ENCODE results near the gene WDR45.

The WDR45 gene

GRCh38 chrX:49063715-49064114 lies 16.0 kb downstream of the WDR45 start:
- no peaks in the 10 kb centered on the region for H3K9me3 ChIP-seq (ENCODE audit: insufficient read depth, low read depth, low read length)
- no peak overlapping the region for H3K9ac ChIP-seq (ENCODE audit: low read depth, low read length, poor library complexity, severe bottlenecking)
- no peaks in the 10 kb centered on the region for H3K9me2 ChIP-seq (replicated peaks; ENCODE audit: low read depth, low read length)

GRCh38 chrX:49061916-49062315 lies 17.8 kb downstream of the WDR45 start:
- Histone ChIP-seq H3K79me2 (ENCODE audit: insufficient read depth, low read length) (peaks cover 7% of the 10 kb centered on the region; the same call in 1 of the 2 replicates), H3K9ac (ENCODE audit: low read depth, low read length, poor library complexity, severe bottlenecking) (no peak overlapping the region), H2AFZ (ENCODE audit: low read length) (no peak overlapping the region), H3K36me3 (ENCODE audit: insufficient read depth, low read length) (no peaks in the 10 kb centered on the region; the same call in 1 of the 2 replicates), H3K4me2 (ENCODE audit: low read depth, low read length, poor library complexity, severe bottlenecking) (no peak overlapping the region), H3K9me2 (replicated peaks; ENCODE audit: low read depth, low read length) (no peaks in the 10 kb centered on the region), H3K27me3 (ENCODE audit: insufficient read depth, low read length, poor library complexity, severe bottlenecking) (no peaks in the 10 kb centered on the region), H4K20me1 (ENCODE audit: insufficient read depth, low read length, poor library complexity, severe bottlenecking) (peaks cover 2% of the 10 kb centered on the region), H3F3A (ENCODE audit: low read depth) (no peaks in the 10 kb centered on the region), H3K4me1 (ENCODE audit: insufficient read depth, low read length, poor library complexity, severe bottlenecking) (no peaks in the 10 kb centered on the region), H3K9me3 (ENCODE audit: insufficient read depth, low read depth, low read length) (no peaks in the 10 kb centered on the region), H3K4me3 (ENCODE audit: low read length, poor library complexity, severe bottlenecking) (no peak overlapping the region)
- no peak for TF ChIP-seq EZH2phosphoT487 (IDR thresholded peaks at IDR 0.05; ENCODE audit: borderline replicate concordance)
- no peak for TF ChIP-seq CTCF (conservative IDR thresholded peaks at IDR 0.05; ENCODE audit: low read length)

More at GRCh38 chrX:49063715-49064114, 16.0 kb downstream of the WDR45 start:
- Histone ChIP-seq H2AFZ (ENCODE audit: low read length) (no peak overlapping the region), H3K4me2 (ENCODE audit: low read depth, low read length, poor library complexity, severe bottlenecking) (no peak overlapping the region), H3F3A (ENCODE audit: low read depth) (no peaks in the 10 kb centered on the region), H3K79me2 (ENCODE audit: insufficient read depth, low read length) (no peaks in the 10 kb centered on the region), H3K27me3 (ENCODE audit: insufficient read depth, low read length, poor library complexity, severe bottlenecking) (no peaks in the 10 kb centered on the region), H4K20me1 (ENCODE audit: insufficient read depth, low read length, poor library complexity, severe bottlenecking) (peaks cover 2% of the 10 kb centered on the region), H3K4me3 (ENCODE audit: low read length, poor library complexity, severe bottlenecking) (no peak overlapping the region), H3K36me3 (ENCODE audit: insufficient read depth, low read length) (no peaks in the 10 kb centered on the region; the same call in 1 of the 2 replicates), H3K4me1 (ENCODE audit: insufficient read depth, low read length, poor library complexity, severe bottlenecking) (no peaks in the 10 kb centered on the region)
- TF ChIP-seq CTCF (conservative IDR thresholded peaks at IDR 0.05; ENCODE audit: low read length) (no peak), EZH2phosphoT487 (IDR thresholded peaks at IDR 0.05; ENCODE audit: borderline replicate concordance) (no peak)

- no peaks in the 10 kb centered on the region for H3F3A ChIP-seq (ENCODE audit: low read depth)
Measured at GRCh38 chrX:49061490-49061889, 18.2 kb downstream of the WDR45 start.

More at GRCh38 chrX:49061490-49061889, 18.2 kb downstream of the WDR45 start:
- Histone ChIP-seq H3K9me2 (replicated peaks; ENCODE audit: low read depth, low read length) (no peaks in the 10 kb centered on the region), H4K20me1 (ENCODE audit: insufficient read depth, low read length, poor library complexity, severe bottlenecking) (peaks cover 2% of the 10 kb centered on the region), H3K9ac (ENCODE audit: low read depth, low read length, poor library complexity, severe bottlenecking) (no peak overlapping the region), H2AFZ (ENCODE audit: low read length) (no peak overlapping the region), H3K4me1 (ENCODE audit: insufficient read depth, low read length, poor library complexity, severe bottlenecking) (no peaks in the 10 kb centered on the region), H3K4me3 (ENCODE audit: low read length, poor library complexity, severe bottlenecking) (no peak overlapping the region), H3K27me3 (ENCODE audit: insufficient read depth, low read length, poor library complexity, severe bottlenecking) (no peaks in the 10 kb centered on the region), H3K9me3 (ENCODE audit: insufficient read depth, low read depth, low read length) (no peaks in the 10 kb centered on the region), H3K4me2 (ENCODE audit: low read depth, low read length, poor library complexity, severe bottlenecking) (no peak overlapping the region), H3K36me3 (ENCODE audit: insufficient read depth, low read length) (no peaks in the 10 kb centered on the region; the same call in 1 of the 2 replicates), H3K79me2 (ENCODE audit: insufficient read depth, low read length) (peaks cover 7% of the 10 kb centered on the region; the same call in 1 of the 2 replicates)
- TF ChIP-seq CTCF (conservative IDR thresholded peaks at IDR 0.05; ENCODE audit: low read length) (no peak), EZH2phosphoT487 (IDR thresholded peaks at IDR 0.05; ENCODE audit: borderline replicate concordance) (no peak)
